Stimulated activated CD4-positive, alpha-beta T cell treated with anti-CD3 and anti-CD28 coated beads, Interleukin-2, amount 100 ng/mL, for 24 hours (primary cell): ENCODE results near the gene UPK3B.
"Not testable (repeated sequence)": the region's sequence is repeated elsewhere in the genome, so short reads cannot be mapped to it uniquely, and the experiment has no call there.

Experiments used
- DNase-seq, 2 donors: peaks; one replicate each; pipeline ENCODE4 v3.0.0-alpha.2; 2020

UPK3B gene

GRCh38 chr7:76509931-76510877 is at the start of gene UPK3B:
Gene UPK3B (plus strand): TSS chr7:76510552. CDS start chr7:76510653, 101 bp downstream.
- DNase-seq = no peak

GRCh38 chr7:76460767-76461166 is 49.6 kb upstream of the UPK3B start:
- DNase-seq = not testable (repeated sequence)

- peak; percentile 41 to 50 for DNase-seq
Observed at GRCh38 chr7:76461464-76462101, 48.8 kb upstream of the UPK3B start, which contains the start of gene DTX2. Gene DTX2 (plus strand): TSS chr7:76461709. CDS start chr7:76480510, 18,801 bp downstream.

GRCh38 chr7:76462271-76462882 is 48.0 kb upstream of the UPK3B start:
- DNase-seq = not testable (repeated sequence)

- not testable (repeated sequence) for DNase-seq
Observed at GRCh38 chr7:76464959-76465358, 45.4 kb upstream of the UPK3B start.

GRCh38 chr7:76465950-76466349 is 44.4 kb upstream of the UPK3B start:
- DNase-seq = not testable (repeated sequence)

GRCh38 chr7:76467743-76468404 is 42.5 kb upstream of the UPK3B start:
- DNase-seq = not testable (repeated sequence)

- DNase-seq = not testable (repeated sequence)
Observed at GRCh38 chr7:76471556-76472221, 38.7 kb upstream of the UPK3B start.

GRCh38 chr7:76473097-76473496 is 37.3 kb upstream of the UPK3B start:
- DNase-seq = not testable (repeated sequence)

- DNase-seq = not testable (repeated sequence)
Observed at GRCh38 chr7:76476280-76476679, 34.1 kb upstream of the UPK3B start.

- DNase-seq = not testable (repeated sequence)
Observed at GRCh38 chr7:76476742-76477474, 33.4 kb upstream of the UPK3B start.

- not testable (repeated sequence) for DNase-seq
Observed at GRCh38 chr7:76479628-76480027, 30.7 kb upstream of the UPK3B start.

GRCh38 chr7:76480403-76481253 is 29.7 kb upstream of the UPK3B start:
- DNase-seq = not testable (repeated sequence)

- not testable (repeated sequence) for DNase-seq
Observed at GRCh38 chr7:76482660-76483059, 27.7 kb upstream of the UPK3B start.

GRCh38 chr7:76483081-76483480 is 27.3 kb upstream of the UPK3B start:
- not testable (repeated sequence) for DNase-seq

- DNase-seq = not testable (repeated sequence)
Observed at GRCh38 chr7:76484456-76484855, 25.9 kb upstream of the UPK3B start.

- DNase-seq = not testable (repeated sequence)
Observed at GRCh38 chr7:76485822-76486610, 24.3 kb upstream of the UPK3B start.

- peak; percentile 30 to 32 for DNase-seq
Observed at GRCh38 chr7:76486618-76487017, 23.7 kb upstream of the UPK3B start.

- DNase-seq = not testable (repeated sequence)
Observed at GRCh38 chr7:76487969-76488368, 22.4 kb upstream of the UPK3B start.
